ENCODE results near the gene PRG3.
"Not testable (repeated sequence)": the region's sequence is repeated elsewhere in the genome, so short reads cannot be mapped to it uniquely, and the experiment has no call there.

The PRG3 gene

DNA sequence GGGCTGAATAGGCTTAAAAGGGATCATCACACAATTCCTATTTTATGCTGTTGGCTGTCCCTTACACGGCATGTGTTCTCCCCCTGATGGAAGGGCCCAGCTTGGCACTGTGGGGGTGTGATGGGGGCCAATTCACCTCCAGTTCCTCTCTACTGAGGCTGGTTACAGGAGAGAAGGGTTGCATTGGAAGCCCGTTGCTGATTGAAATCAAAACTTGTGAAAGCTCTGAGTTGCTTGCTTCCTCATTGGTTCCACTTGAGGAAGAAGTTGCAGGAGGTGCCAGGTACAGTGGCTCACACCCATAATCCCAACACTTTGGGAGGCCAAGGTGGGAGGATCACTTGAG, 22.8 kb upstream of the PRG3 start:
- H3K4me3 ChIP-seq (ENCODE audit: low read depth, low read length), result no peak overlapping the region
- TF ChIP-seq, protein P1, sequence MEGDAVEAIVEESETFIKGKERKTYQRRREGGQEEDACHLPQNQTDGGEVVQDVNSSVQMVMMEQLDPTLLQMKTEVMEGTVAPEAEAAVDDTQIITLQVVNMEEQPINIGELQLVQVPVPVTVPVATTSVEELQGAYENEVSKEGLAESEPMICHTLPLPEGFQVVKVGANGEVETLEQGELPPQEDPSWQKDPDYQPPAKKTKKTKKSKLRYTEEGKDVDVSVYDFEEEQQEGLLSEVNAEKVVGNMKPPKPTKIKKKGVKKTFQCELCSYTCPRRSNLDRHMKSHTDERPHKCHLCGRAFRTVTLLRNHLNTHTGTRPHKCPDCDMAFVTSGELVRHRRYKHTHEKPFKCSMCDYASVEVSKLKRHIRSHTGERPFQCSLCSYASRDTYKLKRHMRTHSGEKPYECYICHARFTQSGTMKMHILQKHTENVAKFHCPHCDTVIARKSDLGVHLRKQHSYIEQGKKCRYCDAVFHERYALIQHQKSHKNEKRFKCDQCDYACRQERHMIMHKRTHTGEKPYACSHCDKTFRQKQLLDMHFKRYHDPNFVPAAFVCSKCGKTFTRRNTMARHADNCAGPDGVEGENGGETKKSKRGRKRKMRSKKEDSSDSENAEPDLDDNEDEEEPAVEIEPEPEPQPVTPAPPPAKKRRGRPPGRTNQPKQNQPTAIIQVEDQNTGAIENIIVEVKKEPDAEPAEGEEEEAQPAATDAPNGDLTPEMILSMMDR (IDR thresholded peaks at IDR 0.05; ENCODE audit: control insufficient read depth, extremely low read depth, insufficient read depth), result no peak
- DNase-seq (ENCODE audit: low read depth), result no peak

DNA sequence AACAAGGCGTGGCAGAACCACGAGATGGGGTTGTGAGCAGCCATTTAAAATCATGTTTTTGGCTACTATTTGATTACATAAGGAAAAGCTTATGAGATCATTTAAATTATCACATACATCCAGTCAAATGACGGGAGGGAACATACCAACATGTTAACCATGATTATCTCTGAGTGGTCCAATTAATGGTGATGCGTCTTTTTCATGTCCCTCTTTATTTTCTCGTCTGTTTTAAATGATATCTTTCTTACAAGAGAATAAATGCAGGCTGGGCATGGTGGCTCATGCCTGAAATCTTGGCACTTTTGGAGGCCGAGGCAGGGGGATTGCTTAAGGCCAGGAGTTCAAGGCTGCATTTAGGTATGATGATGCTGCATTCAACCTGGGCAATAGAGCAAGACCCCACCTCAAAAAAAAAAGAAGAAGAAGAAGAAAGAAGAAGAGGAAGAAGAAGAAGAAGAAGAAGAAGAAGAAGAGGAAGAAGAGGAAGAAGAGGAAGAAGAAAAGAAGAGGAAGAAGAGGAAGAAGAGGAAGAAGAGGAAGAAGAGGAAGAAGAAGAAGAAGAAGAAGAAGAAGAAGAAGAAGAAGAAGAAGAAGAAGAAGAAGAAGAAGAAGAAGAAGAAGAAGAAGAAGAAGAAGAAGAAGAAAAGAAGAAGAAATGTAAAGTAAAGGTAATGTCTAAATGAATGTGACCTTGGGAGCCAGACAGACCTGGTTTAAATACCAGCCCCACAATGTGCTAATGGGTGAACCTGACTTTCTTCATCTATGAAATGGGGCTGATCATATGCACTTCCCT, 22.3 kb upstream of the PRG3 start:
- not testable (repeated sequence) for DNase-seq (ENCODE audit: low read depth); H3K4me3 ChIP-seq (ENCODE audit: low read depth, low read length)

DNA sequence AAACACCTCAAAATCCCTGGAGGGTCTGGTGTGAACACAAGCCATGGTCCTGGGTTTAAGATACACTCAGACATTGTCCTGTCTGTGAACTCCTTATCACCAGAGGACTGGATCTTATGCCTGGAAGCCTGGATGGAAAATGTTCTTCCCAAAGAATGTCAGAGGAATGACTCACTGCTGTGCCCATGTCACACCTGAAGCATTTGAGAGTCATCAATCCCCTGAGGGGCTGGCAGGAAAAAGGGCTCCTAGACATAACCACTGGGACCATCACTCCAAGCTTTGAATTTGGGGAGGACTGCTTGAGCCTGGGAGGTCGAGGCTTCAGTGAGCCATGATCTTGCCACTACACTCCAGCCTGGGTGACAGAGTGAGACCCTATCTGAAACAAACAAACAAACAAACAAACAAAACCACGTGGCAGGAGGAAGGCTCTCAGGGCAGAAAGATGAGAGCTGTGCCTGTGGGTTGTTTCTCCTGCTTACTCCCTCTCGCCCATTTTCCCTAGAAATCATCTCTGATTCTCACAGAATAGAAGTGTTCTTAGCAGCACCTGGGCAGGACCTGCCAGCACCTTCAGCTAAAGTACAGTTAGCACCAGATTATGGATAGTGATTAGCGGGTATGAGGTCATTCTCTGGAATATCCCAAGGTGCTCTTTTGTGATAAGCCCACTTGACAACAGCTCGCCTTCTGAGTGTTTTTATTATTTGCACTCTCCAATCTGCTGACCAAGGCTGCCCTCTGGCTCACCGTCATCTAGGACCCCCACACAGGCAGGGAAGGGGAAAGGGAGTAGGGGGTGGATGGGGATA, 21.4 kb upstream of the PRG3 start:
- TF ChIP-seq, protein P1 (IDR thresholded peaks at IDR 0.05; ENCODE audit: control insufficient read depth, extremely low read depth, insufficient read depth), result no peak
- H3K4me3 ChIP-seq (ENCODE audit: low read depth, low read length), result no peak overlapping the region
- no peak for DNase-seq (ENCODE audit: low read depth)

DNA sequence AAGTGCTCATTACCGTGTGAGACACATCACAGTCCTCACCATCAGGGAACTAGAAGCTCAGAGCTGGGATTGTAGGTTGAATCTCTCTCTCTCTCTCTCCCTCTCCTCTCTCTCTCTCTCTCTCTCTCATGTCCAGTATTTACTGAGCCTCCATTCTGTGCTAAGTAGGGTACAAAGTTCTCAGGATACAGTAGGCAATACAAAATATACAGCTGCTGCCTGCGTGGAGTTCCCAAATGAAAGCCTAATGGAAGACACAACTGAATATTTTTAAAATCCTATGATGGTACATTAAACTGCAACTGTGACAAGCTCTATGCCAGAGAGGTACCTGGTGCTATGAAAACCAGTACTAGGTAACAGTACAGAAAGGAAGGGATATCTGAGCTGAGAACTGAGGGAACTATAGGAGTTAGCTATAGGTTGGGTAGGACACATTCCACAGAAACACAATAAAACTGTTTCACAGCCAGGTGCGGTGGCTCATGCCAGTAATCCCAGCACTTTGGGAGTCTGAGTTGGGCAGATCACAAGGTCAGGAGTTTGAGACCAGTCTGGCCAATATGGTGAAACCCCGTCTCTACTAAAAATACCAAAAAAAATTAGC, 19.1 kb upstream of the PRG3 start:
- H3K4me3 ChIP-seq (ENCODE audit: low read depth, low read length), result no peak overlapping the region
- DNase-seq (ENCODE audit: low read depth), result no peak

DNA sequence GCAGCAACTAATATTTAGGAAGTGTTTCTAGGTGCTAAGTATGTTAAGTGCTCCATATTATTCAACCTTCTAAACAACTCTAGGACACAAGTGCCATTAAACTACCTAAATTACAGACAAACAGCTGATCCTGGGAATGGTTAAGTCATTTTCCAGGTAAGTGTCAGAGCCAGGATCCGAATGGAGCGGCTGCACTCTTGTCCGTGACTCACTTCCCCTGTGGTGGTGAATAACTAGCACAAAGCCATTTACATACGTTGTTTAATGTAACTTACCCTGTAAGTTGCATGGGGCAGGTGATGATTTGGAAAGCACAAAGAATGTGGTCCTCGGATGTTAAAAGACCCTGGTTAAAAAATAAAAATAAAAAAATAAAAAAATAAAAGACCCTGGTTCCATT, 18.3 kb upstream of the PRG3 start:
- TF ChIP-seq, protein P1 (IDR thresholded peaks at IDR 0.05; ENCODE audit: control insufficient read depth, extremely low read depth, insufficient read depth), result no peak
- no peak for DNase-seq (ENCODE audit: low read depth)
- H3K4me3 ChIP-seq (ENCODE audit: low read depth, low read length), result no peak overlapping the region

More for the DNA sequence above, 19.1 kb upstream of the PRG3 start:
- TF ChIP-seq, protein P1 (IDR thresholded peaks at IDR 0.05; ENCODE audit: control insufficient read depth, extremely low read depth, insufficient read depth), result no peak

DNA sequence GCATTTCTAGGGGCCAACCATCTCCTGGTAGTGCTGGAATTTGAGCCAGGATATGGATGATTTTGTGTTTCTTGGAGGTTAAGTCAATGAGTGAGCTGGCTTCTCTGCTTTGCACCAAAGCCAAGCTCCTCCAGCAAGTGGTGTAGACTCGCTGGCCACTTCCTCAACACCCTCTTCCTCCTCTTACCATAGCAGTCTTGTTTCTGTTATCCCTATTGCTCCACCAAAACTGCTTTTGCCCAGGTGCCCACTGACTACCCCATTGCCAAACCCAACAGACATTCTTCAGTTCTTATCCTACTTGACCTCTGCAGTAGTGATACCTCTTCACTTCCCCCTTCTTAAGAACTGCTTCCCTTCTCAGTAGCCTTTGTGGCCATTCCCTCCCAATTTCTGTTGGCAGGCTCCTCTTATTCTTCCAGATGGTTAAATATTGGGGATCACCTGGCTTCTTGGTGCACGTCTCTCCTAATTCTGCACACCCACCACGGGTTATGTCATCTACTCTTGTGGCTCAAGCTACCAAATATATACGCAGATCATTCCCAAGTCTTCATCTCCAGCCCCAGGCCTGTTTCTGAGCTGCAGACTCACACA, 16.5 kb upstream of the PRG3 start:
- TF ChIP-seq, protein P1 (IDR thresholded peaks at IDR 0.05; ENCODE audit: control insufficient read depth, extremely low read depth, insufficient read depth), result no peak
- no peak overlapping the region for H3K4me3 ChIP-seq (ENCODE audit: low read depth, low read length)
- DNase-seq (ENCODE audit: low read depth), result no peak

DNA sequence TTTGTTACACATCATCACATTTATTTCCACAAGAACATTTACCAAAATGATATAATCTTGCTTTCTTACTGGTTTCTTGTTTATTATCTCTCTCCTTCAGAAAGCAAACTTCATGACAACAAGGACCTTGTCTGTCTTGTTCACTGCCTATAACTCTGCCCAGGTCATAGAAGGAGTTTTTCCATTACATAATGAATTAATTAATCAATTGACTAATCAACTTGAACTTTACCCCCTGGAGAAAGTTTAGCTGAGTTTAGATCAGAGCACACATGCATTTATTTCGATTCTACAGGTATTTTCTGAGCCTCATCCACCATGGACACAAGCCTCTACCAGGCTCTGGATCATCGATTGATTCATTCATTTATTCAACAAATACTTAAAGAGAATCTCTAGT, 15.8 kb upstream of the PRG3 start:
- DNase-seq (ENCODE audit: low read depth), result no peak
- H3K4me3 ChIP-seq (ENCODE audit: low read depth, low read length), result no peak overlapping the region
- TF ChIP-seq, protein P1 (IDR thresholded peaks at IDR 0.05; ENCODE audit: control insufficient read depth, extremely low read depth, insufficient read depth), result no peak

Measured in LNCaP clone FGC (cell line).